Left ventricle myocardium inferior (tissue), 1 donor: ENCODE data around the gene ZDHHC4. TPM values are rescaled to one million over a fixed set of nuclear protein-coding genes. Genes with fewer than 3 reads are reported as not detected.

ENCODE experiments used
- DNase-seq: peaks from one replicate; pipeline ENCODE4 v3.0.0-alpha.2; 2020
- H3K27ac ChIP-seq: fragments of 200-600 bp; replicated peaks from 2 replicates; pipeline ENCODE4 v1.8.0; 2021
- H3K27me3 ChIP-seq: fragments of 200-600 bp; 2 replicates; pipeline ENCODE4 v1.8.0; 2021; ENCODE audit warnings: low read depth
- H3K36me3 ChIP-seq: fragments of 200-600 bp; 2 replicates; pipeline ENCODE4 v1.8.0; 2021
- H3K4me1 ChIP-seq: fragments of 200-600 bp; 2 replicates; pipeline ENCODE4 v1.8.0; 2021
- H3K4me3 ChIP-seq: fragments of 200-600 bp; 2 replicates; pipeline ENCODE4 v1.8.0; 2021; ENCODE audit warnings: mild to moderate bottlenecking, moderate library complexity
- H3K9me3 ChIP-seq: fragments of 200-600 bp; replicated peaks from 2 replicates; pipeline ENCODE4 v1.8.0; 2021
- intact Hi-C: fragments of 100-400 bp; cut with micrococcal nuclease; formaldehyde crosslinking; loops from one replicate; pipeline ENCODE4 v1.11.0; 2022
- total RNA-seq: library from RNA; stranded (reverse); fragmentation: NEBNext Ultra II Directional; extraction: Animal tissue kit (Norgen Biotek cat#: 25700); gene quantifications from one replicate; pipeline ENCODE4 v1.2.1, GENCODE V29; 2021
- TF ChIP-seq, protein P1 (sequence below): fragments of 200-600 bp; IDR thresholded peaks from 2 replicates; pipeline ENCODE4 v1.8.0; 2021; ENCODE audit warnings: antibody characterized with exemption, mild to moderate bottlenecking, borderline replicate concordance
- donor health status: DM: no; HTN: yes; CAD: no; lungs with severe emphysema.

ZDHHC4 gene
- total RNA-seq, 1 donor from 2014 or later, result 36.7 TPM

DNA sequence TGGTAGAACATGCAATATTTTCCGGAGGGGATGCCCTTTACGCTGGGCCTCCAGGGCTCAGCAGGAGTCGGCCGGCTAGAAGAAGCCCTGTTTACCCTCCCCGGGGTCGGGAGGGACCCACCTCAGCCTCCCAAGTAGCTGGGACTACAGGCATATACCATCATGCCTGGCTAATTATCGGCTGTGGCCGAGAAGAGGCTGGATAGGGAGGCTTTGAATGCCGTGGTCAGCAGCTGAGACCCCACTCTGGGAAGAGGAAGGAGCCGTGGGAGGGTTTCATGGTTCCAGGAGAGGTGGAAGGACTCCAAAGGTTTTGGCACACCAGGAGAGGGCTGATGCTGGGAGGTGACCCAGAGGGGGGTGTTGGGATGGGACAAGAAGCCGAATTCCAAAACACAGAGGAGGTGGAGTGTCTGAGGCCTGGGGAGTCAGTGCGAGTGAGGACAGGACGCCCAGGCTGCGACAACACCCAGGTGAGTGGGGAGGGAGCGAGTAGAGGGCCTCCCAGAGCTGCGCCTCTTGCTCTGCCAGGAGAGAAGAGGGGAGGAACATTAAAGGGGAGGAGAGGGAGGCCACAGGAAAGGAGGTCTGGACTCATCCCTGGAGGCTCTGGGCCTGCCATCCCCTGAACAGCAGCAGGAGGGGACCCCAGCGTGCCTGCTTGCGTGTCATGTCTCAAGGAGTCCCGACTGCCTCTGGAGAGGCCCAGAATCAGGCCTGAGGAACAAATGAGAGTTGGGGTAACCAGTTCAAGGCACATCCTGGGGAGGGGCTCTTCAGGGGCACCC, 45.6 kb upstream of the ZDHHC4 start:
- intact Hi-C loops, result no loop called here
- Histone ChIP-seq H3K27me3 (peaks cover 100% of the 10 kb centered on the region), H3K4me1 (peaks cover 19% of the 10 kb centered on the region)

DNA sequence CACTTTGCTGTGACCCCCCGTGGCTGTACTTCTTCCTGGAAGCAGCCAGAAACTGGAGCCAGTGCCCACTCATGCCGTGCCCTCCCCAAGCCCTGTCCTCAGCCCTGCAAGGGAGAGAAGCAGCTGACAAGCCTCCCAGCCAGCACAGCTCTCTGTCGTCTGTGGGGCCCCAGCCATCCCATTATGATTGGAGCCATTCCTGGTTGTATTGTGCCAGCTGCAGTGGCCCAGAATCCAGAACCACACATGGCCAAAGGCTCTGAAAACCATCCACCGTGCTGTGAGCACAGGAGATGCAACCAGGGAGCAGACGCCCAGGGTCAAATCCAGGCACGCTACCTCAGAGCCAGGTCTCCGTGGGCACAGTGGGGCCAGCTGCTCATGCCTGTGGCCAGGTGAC, 44.7 kb upstream of the ZDHHC4 start:
- no peak overlapping the region for H3K4me3 ChIP-seq
- no peak overlapping the region for H3K27ac ChIP-seq
- DNase-seq, result no peak
- H3K27me3 ChIP-seq, result peaks cover 100% of the 10 kb centered on the region
- intact Hi-C loops, result no loop called here
- TF ChIP-seq, protein P1, sequence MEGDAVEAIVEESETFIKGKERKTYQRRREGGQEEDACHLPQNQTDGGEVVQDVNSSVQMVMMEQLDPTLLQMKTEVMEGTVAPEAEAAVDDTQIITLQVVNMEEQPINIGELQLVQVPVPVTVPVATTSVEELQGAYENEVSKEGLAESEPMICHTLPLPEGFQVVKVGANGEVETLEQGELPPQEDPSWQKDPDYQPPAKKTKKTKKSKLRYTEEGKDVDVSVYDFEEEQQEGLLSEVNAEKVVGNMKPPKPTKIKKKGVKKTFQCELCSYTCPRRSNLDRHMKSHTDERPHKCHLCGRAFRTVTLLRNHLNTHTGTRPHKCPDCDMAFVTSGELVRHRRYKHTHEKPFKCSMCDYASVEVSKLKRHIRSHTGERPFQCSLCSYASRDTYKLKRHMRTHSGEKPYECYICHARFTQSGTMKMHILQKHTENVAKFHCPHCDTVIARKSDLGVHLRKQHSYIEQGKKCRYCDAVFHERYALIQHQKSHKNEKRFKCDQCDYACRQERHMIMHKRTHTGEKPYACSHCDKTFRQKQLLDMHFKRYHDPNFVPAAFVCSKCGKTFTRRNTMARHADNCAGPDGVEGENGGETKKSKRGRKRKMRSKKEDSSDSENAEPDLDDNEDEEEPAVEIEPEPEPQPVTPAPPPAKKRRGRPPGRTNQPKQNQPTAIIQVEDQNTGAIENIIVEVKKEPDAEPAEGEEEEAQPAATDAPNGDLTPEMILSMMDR, result no peak
- H3K9me3 ChIP-seq, result no peaks in the 10 kb centered on the region
- peaks cover 19% of the 10 kb centered on the region for H3K4me1 ChIP-seq
- no peaks in the 10 kb centered on the region for H3K36me3 ChIP-seq

More for the DNA sequence above, 45.6 kb upstream of the ZDHHC4 start:
- Histone ChIP-seq H3K27ac (no peak overlapping the region), H3K4me3 (no peak overlapping the region), H3K36me3 (no peaks in the 10 kb centered on the region), H3K9me3 (no peaks in the 10 kb centered on the region)
- no peak for DNase-seq
- TF ChIP-seq, protein P1, result no peak

DNA sequence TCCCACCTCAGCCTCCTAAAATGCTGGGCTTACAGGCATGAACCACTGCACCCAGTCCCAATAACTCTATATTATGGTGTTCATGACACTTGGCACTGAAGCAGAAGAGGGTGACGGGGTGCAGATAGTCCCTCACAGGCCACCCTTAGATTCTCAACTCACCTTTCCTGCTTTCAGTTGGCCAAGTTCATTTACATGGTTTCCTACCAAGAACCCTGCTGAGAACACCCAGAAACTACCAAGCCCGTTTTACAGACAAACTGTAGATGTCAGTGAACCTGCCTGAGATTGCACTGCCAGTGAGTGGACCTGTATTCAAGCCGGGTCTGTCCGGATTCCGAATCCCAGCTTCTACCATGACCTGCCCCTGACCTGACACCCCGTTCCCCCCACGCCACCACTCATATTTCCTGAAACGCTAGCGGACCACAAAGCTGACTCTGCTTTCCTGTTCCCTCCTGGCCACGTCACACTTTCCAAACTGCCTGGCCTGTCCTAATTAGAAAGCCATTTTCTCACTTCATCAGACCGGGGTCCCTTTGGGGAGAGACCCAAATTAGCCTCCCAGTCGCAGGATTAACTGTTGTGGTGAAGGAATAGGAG, 43.3 kb upstream of the ZDHHC4 start:
- Histone ChIP-seq H3K27me3 (peaks cover 100% of the 10 kb centered on the region), H3K36me3 (no peaks in the 10 kb centered on the region)
- no peak for DNase-seq

DNA sequence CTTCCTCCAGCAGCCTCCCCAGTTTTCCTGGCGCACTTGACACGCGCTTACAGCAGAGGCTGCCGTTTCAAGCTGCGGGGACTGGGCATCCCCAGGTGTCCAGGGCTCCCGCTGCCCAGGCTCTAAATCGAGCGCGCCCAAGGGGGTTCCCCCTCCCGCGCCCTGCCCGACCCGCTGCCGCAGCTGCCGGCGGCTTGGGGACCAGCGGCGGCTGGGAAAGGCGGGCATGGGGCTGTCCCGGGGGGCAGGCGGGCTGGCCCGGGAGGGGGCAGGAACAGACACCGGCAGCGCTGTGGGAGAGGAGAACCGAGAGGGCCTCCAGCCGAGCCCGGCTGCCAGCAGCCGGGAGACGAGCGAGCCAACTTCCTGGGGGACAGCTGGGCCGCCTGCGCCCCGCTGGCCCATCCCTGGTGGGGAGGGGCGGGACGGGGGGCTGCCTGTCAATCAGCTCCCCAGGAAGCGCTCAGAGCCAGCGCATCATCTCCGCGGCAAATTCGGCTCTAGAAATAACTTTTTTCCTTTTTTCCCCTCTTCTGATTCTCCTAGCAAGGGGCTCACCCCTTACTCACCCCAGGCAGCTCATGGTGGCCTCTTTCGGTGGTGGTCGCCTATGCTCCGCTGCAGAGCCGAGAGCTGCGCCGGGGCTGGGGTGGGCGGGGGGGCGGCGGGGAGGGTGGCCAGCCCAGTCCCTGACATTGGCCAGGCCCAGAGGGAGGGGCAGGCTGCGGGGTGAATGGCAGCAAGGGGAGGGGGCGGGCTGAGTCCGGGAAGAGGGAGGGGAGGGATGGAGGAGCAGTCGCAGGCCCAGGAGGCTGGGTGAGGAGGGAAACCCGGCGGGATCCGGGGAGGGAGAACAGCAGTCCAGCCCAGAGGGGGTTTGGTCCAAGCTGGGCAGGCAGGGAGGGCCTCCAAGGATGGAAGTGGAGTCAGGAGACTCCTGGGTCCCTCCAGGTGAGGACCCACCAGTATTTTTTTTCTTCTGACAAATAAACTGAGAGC, 40.7 kb upstream of the ZDHHC4 start:
- no peaks in the 10 kb centered on the region for H3K9me3 ChIP-seq
- H3K36me3 ChIP-seq, result no peaks in the 10 kb centered on the region
- intact Hi-C loops, result no loop called here
- H3K4me1 ChIP-seq, result peaks cover 11% of the 10 kb centered on the region
- H3K27me3 ChIP-seq, result peaks cover 100% of the 10 kb centered on the region
- H3K27ac ChIP-seq, result no peak overlapping the region
- TF ChIP-seq, protein P1, result no peak
- H3K4me3 ChIP-seq, result peak overlapping the region; percentile 49
- DNase-seq, result no peak

More for the DNA sequence above, 43.3 kb upstream of the ZDHHC4 start:
- Histone ChIP-seq H3K4me3 (no peak overlapping the region), H3K4me1 (peaks cover 19% of the 10 kb centered on the region), H3K9me3 (no peaks in the 10 kb centered on the region), H3K27ac (no peak overlapping the region)
- TF ChIP-seq, protein P1, result no peak
- intact Hi-C loops, result no loop called here

DNA sequence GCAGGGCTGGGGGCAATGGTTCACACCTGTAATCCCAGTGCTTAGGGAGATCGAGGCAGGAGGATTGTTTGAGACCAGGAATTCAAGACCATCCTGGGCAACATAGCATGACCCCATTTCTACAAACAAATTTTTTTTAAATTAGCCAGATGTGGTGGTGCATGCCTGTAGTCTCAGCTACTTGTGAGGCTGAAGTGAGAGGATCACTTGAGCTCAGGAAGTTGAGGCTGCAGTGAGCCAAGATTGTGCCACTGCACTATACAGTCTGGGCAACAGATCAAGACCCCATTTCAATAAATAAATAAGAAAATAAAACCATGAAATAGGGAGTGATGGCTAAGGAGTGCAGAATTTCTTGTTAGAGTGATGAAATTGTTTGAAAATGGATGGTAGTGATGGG, 34.9 kb upstream of the ZDHHC4 start:
- no peaks in the 10 kb centered on the region for H3K9me3 ChIP-seq
- H3K36me3 ChIP-seq, result no peaks in the 10 kb centered on the region
- DNase-seq, result no peak
- H3K27me3 ChIP-seq, result peaks cover 56% of the 10 kb centered on the region
- intact Hi-C loops, result no loop called here
- H3K4me1 ChIP-seq, result no peaks in the 10 kb centered on the region
- H3K4me3 ChIP-seq, result no peak overlapping the region
- no peak overlapping the region for H3K27ac ChIP-seq
- TF ChIP-seq, protein P1, result no peak
